Neural progenitor cell (in vitro differentiated cells): ENCODE measurements around the gene PLEKHG4B.

ENCODE experiments used
- CTCF ChIP-seq: fragments of 200-600 bp; sonication (generic); IDR thresholded peaks from 2 replicates; pipeline ENCODE4 v1.5.1; 2017; ENCODE audit warnings: antibody characterized with exemption, mild to moderate bottlenecking
- EZH2 ChIP-seq: fragments of 200-600 bp; sonication (generic); IDR thresholded peaks from 2 replicates; pipeline ENCODE4 v1.6.1; 2017; ENCODE audit warnings: antibody characterized with exemption, mild to moderate bottlenecking, moderate library complexity
- EZH2phosphoT487 ChIP-seq: fragments of 200-600 bp; sonication (generic); IDR thresholded peaks from 2 replicates; pipeline ENCODE4 v1.6.1; 2017; ENCODE audit warnings: antibody characterized with exemption

GRCh38 chr5:81391-82021 lies 10.5 kb upstream of the PLEKHG4B start:
- no peak for TF ChIP-seq CTCF
- no peak for TF ChIP-seq EZH2
- no peak for TF ChIP-seq EZH2phosphoT487
